ENCODE results near the gene HMG20A. TPM values are rescaled to one million over a fixed set of nuclear protein-coding genes. Genes with fewer than 3 reads are reported as not detected.

HMG20A gene
- total and polyA plus RNA-seq, 8 donors = 7.8 to 20.5 (median 12.9) TPM

DNA sequence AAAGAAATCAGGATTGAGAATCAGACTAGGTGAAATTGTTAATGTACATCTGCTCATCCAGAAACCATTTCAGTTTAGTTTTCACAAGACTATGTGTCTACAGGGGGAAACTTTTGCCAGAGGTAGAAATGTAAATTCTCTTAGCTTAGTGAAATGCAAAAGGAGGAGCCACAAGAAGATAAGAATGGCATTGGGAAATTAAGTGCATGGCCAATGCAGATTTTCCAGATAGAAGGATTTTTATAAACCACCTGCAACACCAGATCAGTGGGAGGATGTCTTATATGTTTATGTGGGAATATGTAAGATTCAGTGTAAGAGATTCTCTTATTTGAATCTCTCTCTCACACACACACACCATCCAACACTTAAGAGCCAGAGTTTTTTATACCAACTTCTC lies 67.2 kb downstream of the HMG20A start:
- Histone ChIP-seq H3K9me3 (no peaks in the 10 kb centered on the region), H3K4me1 (no peaks in the 10 kb centered on the region), H3K27ac (no peak overlapping the region), H3K4me3 (no peak overlapping the region), H3K27me3 (no peaks in the 10 kb centered on the region), H3K36me3 (peaks cover 0 to 20% (median 0%) of the 10 kb centered on the region in 3 donors)
- DNase-seq (no peak), FAIRE-seq (no peak), ATAC-seq (no peak)
- TF ChIP-seq, protein P1, sequence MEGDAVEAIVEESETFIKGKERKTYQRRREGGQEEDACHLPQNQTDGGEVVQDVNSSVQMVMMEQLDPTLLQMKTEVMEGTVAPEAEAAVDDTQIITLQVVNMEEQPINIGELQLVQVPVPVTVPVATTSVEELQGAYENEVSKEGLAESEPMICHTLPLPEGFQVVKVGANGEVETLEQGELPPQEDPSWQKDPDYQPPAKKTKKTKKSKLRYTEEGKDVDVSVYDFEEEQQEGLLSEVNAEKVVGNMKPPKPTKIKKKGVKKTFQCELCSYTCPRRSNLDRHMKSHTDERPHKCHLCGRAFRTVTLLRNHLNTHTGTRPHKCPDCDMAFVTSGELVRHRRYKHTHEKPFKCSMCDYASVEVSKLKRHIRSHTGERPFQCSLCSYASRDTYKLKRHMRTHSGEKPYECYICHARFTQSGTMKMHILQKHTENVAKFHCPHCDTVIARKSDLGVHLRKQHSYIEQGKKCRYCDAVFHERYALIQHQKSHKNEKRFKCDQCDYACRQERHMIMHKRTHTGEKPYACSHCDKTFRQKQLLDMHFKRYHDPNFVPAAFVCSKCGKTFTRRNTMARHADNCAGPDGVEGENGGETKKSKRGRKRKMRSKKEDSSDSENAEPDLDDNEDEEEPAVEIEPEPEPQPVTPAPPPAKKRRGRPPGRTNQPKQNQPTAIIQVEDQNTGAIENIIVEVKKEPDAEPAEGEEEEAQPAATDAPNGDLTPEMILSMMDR (IDR thresholded peaks at IDR 0.05) = no peak
- intact Hi-C loops (cut with DNase I) = no loop called here

DNA sequence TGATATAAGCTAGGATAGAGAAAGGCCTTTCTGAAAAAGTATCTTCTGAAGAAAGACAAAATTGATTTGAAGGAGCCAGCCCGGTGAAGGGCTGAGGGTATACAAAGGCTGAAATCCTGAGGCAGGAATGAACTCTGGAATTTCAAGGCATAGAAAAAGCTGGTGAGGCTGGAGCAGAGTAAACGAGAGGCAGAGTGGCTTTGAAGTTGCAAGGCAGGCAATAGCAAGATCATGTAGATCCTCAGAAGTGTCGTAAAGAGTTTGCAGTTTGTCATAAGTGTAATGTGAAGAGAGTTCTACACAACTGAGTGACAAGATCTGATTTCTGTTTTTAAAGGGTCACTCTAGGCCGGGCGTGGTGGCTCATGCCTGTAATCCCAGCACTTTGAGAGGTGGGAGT lies 69.0 kb downstream of the HMG20A start:
- 93 to 96% methylated on average over 5 of the region's 5 CpGs for WGBS, 2 donors
- no peaks in the 10 kb centered on the region for H3K27me3 ChIP-seq
- DNase-seq (no peak), FAIRE-seq (no peak), ATAC-seq (no peak)
- TF ChIP-seq, protein P1 (IDR thresholded peaks at IDR 0.05) = no peak
- no peaks in the 10 kb centered on the region for H3K9me3 ChIP-seq
- peaks cover 0 to 5% (median 0%) of the 10 kb centered on the region in 3 donors for H3K36me3 ChIP-seq
- no peaks in the 10 kb centered on the region for H3K4me1 ChIP-seq
- no peak overlapping the region for H3K27ac ChIP-seq
- no peak overlapping the region for H3K4me3 ChIP-seq
- intact Hi-C loops (cut with DNase I) = loop anchor here in 1 of 3 donors (10.0 kb wide), 2 partner anchors 65 to 375 kb away; partner anchors contain the start of genes HMG20A and PEAK1

DNA sequence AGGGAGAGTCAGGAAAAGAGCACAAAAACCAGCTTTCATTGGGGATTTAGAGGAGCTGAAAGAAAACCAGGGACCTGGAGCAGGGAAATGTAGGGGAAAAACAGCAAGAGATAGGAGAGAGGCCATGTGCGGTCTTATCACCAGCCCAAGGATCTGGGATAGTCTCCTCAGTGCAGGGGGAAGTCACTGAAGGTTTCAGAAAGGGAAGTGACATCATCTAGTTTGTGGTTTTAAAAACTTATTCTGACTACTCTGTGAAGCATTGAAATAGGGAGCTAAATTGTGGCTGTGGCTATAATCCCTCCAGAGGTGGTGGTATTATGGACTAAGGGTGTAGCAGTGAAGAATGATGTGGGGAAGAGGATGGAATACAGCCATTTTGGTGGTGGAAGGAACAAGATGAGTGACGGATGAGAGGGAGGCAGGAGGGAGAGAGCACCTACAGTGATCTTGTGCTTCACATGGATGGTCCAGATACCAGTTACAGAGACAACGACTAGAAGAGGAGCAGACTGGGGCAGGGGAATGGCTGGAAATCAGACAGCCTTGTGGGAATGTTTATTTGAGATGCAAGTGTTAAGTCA lies 72.7 kb downstream of the HMG20A start:
- Histone ChIP-seq H3K27me3 (no peaks in the 10 kb centered on the region), H3K9me3 (no peaks in the 10 kb centered on the region), H3K36me3 (no peaks in the 10 kb centered on the region), H3K4me3 (no peak overlapping the region), H3K27ac (no peak overlapping the region), H3K4me1 (peaks cover 15 to 23% (median 20%) of the 10 kb centered on the region in 3 donors)
- DNase-seq (no peak), ATAC-seq (no peak), FAIRE-seq (no peak)
- TF ChIP-seq, protein P1 (IDR thresholded peaks at IDR 0.05) = no peak
- intact Hi-C loops (cut with DNase I) = loop anchor here in 1 of 3 donors (10.0 kb wide), 2 partner anchors 69 to 379 kb away; partner anchors contain the start of genes HMG20A and PEAK1
- 58 to 63% methylated on average over 3 of the region's 3 CpGs for WGBS, 2 donors

DNA sequence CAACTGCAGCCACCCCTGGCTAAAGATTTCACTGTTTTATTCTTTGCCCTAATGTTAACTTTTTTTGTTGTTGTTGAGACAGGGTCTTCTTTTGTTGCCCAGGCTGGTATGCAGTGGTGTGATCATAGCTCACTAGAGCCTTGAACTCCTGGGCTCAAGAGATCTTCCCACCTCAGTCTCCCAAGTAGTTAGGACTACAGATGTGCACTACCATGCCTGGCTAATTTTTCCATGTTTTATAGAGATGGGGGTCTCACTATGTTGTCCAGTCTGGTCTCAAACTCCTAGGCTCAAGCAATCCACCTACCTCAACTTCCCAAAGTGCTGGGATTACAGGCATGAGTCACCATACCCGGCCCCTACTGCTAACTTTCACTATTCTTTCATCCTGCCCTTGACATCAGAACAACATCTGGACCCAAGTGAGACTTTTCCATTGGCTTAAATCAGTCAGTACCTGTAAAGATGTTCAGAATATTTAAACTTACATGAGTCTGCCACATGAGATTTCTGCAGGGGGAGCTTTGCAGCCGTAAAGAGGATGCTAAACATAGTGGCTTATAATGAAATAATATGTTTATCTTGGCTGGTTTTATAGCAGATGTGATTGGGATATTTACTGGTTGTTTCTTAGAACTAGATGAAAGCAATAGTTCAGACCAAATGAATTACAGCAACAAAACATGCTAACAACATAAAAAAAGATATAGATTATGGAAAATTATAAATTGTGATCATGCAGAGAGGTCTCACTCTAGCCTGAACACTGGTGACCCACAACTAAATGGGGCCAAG lies 73.6 kb downstream of the HMG20A start:
- WGBS, 2 donors = 63 to 73% methylated on average over 2 of the region's 2 CpGs
- H3K36me3 ChIP-seq = no peaks in the 10 kb centered on the region
- no peaks in the 10 kb centered on the region for H3K27me3 ChIP-seq
- H3K27ac ChIP-seq = no peak overlapping the region
- DNase-seq (no peak), FAIRE-seq (no peak), ATAC-seq (no peak)
- no peaks in the 10 kb centered on the region for H3K9me3 ChIP-seq
- TF ChIP-seq, protein P1 (IDR thresholded peaks at IDR 0.05) = no peak
- intact Hi-C loops (cut with DNase I) = loop anchor here in 1 of 3 donors (10.0 kb wide), 2 partner anchors 69 to 379 kb away; partner anchors contain the start of genes HMG20A and PEAK1
- peaks cover 15 to 27% (median 21%) of the 10 kb centered on the region in 3 donors for H3K4me1 ChIP-seq
- H3K4me3 ChIP-seq = no peak overlapping the region
